GM21423 (cell line): Measurements from ENCODE around the gene LCOR.

Experiments
- ATAC-seq: cut with Tn5 transposase; IDR thresholded peaks from one replicate; pipeline ENCODE4 v1.9.1; 2021; ENCODE audit warnings: mild to moderate bottlenecking, moderate library complexity; ENCODE audit not compliant: unreplicated experiment

Gene LCOR

DNA sequence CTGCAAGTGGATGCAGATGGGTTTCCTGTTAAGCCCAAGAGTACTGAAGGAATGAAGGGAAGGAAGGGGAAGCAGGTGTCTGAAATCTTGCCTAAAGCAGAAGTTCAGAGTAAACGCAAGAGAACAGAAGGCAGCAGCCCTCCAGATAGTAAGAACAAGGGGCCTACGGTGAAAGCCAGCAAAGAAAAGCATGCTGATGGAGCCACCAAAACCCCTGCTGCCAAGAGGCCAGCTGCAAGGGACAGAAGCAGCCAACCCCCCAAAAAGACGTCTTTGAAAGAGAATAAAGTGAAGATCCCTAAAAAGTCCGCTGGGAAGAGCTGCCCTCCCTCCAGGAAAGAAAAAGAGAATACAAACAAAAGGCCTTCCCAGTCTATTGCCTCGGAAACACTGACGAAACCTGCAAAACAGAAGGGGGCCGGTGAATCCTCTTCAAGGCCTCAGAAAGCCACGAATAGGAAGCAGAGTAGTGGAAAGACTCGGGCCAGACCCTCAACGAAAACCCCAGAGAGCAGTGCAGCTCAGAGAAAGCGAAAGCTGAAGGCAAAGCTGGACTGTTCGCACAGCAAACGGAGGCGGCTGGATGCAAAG, 152.5 kb downstream of the LCOR start:
- peak; percentile 76 for ATAC-seq

DNA sequence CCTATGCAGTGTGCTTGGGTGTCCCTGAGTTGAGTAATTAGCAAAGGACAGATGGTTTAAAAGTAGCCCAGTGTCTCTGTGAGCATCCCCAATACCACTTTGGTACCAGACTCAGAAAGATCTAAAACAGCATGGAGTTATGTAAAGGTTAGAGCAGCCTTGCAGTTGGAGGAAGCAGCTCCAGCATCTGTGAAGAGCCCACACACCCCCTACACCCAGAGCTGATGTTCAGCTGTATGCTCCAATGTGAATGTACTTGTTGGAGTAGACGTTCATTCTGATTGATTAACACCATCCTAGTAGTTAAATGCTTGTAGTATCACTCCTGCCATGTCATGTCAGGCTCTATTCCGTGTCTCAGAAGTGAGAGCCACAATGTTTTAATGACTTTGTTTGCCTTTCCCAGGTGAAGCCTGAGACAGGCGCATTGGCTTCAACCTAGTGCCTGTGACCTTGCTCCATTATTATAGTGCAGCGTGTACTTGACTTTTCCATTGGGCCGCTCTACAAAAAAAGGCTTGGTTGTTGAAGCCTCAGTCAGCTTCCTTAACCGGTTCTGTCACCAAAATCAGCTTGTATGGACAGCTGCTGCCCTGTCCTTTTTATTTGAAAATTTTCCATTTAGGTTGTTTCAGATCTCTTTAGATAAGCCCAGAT, 154.2 kb downstream of the LCOR start:
- no peak for ATAC-seq

DNA sequence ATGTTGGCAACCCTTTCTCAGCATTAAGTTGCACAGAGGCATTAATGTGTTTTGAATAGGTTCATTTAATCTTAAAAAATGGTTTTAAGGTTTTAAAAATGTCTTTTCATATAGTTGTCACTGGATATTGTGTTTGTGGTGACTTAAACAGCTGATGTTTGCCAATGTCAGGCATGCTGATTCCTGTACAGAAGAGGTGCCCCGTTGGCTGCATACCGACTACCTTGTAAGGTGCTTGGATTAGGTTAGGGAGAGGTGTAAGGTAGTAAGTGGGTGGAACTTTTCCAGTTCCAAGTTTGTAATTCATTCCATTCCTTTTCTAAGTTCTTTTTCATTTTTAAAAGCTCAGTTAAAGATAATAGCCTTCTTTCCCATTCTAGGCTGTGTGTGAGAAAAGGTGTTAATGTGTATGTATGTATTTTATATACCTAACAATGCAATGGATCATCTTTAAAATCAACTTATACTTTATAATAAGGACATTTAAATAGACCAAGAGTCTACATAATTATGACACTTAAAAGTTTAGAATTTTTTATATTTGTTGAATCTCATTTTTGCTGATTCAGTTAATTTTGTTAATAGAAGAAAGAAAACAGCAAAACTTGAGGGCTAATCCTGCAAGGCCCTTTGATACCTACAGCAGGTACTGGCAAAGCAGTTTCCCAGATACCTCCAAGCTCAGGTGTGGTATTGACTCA, 155.2 kb downstream of the LCOR start:
- ATAC-seq = no peak

DNA sequence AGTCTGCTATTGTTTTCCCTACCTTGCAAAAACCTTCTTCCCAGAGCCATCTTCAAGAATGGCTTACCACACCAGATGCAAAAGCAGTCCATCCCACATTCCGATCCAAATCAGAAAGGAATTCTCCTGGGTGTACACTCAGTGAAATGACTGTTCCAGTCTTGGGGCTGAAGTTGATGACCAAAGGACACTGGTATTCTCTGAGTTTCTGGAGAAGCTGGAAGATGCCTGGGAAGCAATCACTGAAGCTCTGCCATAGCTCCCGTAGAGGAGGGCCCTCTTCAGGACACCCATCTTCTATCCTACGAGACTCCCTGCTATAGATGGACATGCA, 155.7 kb downstream of the LCOR start:
- ATAC-seq = no peak

DNA sequence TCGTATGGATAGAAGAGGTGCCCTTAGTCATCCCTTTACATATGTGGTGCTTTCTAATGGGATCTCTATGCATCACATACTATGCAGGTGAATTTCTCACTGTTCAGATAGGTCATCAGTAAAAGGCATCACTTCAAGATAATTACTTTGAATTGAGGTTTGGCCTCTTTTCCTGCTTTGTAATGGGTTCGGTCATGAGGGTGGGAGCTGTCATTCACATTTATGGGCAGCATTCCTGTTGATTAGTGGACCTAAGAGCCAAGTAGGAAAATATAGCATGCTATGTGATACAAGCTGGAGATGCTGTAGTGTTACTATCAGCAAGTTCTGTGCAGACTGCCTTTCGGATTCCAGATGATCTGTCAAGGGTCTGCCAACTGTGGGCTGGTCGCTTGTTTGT, 156.3 kb downstream of the LCOR start:
- no peak for ATAC-seq

DNA sequence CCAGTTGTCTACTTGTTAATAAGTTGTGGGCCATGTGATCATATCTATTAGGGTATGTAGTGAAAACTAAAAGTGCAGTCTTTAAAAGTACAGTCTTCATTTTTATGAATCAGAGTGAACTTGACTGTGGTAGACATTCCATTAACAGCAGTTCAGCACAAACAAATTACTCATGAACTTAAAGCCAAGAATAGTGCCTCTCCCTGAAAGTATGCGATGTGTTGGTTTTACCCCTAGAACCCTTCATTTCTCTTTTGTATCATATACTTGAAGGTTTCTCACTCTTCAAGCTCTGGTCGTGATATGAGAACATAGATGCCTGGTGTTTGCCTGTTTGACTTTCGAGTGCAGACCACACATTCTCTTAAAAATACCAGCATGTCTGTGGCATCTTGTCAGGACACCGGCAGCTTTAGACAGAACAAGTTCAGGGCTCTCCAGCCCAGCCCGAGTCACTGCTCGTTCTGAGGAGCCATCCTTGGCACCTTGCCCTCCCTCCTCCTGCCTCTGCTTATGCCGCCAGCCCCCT, 159.3 kb downstream of the LCOR start:
- ATAC-seq = no peak

DNA sequence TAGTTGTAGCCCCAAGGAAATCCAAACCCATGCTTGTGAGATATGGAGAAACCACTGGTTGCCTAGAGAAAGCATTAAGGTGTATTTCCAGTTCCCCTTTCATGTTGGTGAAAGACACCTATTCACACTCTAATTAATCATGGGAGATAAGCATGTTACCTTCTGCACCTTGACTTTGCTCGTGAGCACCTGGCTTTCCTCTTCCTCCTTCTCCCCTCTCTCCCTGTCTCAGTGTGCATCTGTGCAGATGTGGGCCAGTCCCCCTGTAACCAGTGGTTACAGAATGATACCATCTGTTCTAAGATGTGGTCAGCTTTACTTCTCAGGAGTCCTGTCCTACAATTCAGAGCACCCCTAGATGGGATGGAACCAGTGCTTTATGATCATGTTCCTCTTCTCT, 160.6 kb downstream of the LCOR start:
- ATAC-seq = peak; percentile 66

DNA sequence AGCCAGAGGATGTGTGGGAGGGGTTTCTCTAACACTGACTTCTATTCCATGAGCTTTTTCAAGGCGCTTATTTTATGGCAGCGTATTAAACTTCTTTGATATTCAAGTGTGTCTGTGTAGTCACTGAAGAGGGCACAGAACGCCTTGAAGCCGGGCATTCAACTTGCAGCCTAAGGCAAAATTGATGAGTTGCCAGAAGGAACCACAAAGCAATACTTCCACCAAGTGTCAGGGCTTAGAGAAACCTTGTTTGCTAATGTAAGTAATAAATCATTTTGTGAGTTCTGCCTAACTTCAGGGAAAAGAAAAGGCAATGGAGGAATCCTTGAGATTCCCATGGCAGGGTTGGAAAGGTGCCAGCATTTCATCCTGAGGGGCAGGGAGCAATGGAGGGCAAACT, 163.8 kb downstream of the LCOR start:
- no peak for ATAC-seq

DNA sequence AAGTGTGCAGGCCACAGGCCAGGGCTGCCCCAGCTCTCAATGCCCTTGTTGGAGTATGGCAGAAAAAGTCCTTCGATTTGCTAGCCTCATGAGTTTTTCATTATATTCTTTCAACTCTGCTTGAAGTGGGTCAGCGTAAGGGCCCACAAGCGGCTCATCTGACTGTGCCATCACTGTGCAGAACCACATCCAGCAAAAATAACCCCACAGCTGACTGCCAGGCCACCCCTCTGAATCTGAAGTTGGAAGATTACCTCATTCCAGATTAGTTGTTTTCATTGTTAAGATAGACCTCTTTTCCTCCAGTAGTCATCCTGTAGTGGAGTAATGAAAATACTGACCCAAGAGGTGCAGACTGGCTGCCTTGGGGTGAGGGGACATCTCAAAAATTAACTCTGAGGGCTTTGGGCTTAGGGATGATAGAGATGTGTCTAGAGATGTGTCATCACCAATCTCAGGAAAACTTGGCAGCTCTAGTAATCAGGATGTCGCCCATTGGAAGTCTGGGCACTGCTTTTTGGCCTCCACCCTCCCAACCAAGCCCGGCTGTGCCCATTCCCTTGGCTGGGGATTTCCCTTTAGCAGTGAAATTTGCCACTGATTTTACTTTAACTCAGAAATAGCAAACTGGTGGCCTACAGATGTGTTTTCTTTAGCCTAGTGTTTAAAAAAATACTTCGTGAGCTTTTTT, 164.3 kb downstream of the LCOR start:
- ATAC-seq = no peak

DNA sequence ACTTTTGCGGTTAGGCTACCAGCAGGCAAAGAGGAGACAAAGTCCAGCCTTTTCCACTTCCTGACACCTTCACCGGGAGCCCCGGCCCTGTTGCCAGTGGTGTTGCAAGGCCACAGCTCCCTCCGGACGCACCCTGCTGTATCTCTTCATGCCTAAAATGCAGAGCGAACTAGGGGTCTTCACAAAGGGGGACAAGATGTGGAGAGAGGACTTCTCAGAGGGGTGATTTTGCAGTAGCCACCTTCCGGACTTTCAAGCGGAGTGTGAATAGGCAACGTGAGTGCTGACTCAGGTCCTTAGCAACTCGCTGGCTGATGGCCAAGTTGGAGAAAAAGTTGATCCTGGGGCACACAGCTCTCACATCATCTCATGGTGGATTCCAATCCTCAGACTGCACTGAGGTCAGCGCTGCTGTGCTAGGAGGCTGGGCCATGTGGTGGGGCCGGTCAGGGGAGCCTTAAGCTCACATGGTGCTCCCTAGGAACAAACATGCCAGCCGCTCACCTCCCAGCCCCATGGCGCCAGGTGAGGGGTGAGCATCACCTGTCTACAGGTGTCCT, 166.3 kb downstream of the LCOR start:
- no peak for ATAC-seq

DNA sequence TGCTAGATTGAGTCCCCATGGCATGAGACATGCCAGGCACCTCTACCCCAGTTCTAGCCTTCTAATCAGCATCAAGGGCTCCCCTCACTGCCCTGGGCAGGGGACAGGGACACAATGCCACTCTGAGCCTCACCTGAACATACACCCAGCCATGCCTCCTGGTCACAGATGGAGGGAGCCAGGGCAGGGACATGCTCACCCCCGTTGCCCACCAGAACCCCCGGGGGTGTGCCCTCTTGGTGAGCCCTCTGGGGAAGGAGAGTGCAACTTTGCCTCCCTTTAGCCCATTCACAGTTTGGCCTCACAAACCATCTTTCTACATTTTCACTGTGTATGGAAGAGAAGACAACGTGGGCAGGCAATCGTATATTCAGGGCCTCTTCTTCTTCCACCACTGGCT, 167.2 kb downstream of the LCOR start:
- no peak for ATAC-seq

DNA sequence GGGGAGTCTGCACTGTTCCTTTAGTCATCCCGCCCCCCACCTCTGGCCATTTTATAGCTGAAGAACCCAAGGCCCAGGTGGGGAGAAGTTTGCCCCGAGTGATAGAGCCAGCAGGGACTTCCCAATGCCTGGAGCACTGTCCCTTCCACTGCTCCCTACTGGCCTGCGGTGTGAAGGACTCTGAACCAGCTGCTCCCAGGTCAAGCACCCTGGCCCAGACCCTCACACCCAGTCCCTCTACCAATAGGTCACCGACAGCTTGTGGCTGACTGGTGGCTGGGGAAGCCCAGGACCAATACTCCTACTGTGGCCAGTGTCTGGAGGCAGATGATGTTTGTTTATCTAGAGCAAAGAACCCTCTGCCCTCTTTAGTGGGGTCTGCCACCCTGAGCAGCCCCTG, 167.9 kb downstream of the LCOR start:
- ATAC-seq = no peak

DNA sequence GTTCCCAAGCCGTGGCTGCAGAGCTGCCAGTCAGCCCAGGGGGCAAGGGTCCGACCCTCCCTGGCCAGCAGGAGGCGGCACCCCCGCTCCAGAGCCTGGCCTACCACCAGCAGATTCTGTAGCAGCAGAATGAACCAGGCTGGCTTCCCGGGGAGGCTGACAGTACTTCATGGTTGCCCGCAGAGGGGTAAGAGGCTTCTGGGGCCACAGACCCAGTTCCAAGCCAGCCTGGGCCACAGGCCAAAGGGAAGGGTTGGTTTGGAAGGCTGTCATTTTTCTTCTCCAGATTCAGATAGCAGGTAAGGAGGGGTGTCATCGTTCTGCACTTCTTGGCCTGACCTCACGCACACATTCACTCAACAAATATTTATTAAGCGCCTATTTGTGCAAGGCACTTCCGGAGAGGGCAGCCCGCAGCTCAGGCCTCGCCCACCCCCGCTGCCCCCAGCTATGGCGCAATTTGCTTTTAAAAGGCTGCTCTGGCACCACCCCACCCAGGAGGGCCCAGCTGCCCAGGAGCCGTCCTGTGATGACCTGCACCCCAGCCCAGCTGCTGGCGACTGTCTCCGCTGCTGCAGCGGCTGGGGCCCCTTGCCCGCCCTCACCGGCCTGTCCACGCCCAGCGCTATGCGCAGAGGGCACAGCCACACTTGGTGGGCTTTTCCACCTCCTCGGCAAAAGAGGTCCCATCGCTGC, 168.5 kb downstream of the LCOR start:
- ATAC-seq = no peak

DNA sequence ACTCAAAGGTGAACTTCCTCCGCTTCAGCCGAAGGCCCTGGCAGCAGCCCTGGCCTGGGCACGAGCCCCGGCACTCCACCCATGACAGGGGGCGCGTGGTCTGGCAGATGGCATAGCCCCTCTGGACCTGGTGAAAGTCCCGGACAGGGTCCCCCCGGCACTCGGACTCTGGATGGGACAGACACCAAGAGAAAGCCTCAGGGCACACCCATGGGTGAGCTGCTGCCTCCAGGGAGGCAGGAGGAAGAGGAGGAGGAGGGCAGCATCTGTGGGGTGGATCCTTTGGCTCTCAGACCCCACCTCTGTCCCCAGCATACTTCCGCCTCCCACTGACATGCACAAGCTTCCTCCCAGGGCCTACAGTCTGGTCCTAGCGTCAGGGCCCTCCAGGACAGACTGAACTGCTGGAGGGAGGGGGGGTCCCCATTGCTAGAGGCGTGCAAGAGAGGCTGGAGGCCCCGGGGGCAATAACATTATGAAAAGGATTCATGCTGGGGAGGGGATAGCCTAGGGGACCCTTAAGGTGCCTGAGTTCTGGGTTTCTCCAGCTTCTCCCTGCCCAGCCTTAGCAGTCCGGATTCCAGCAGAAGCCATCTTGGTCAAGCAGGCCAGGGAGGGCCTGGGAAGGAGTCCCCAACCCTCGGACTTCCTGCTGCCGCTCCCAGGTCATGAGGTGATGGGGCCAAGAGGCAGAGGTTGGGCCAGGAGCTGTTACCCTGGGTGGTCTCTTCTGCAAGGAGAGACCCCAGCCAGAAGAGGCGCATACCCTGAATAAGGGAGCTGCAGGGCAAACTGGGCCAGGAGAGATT, 169.3 kb downstream of the LCOR start:
- no peak for ATAC-seq

DNA sequence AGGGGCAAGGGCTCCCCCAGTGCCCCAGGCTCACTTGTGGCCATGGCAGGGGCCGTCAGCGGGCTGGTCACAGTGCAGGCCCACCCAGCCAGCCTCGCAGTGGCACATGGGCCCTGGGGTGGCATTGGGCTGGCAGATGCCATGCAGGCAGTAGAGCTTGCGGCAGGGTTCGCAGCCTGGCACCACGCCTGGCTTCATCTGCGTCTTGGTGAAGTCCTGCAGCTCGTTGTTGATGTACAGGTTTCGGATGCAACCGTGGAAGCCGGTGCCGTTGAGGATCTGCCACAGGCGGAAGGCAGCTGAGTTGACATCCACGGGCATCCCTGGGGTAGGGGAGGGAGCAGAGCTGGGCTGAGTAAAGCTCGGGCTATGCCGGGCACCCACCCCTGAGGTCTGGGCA, 170.6 kb downstream of the LCOR start:
- ATAC-seq = no peak

DNA sequence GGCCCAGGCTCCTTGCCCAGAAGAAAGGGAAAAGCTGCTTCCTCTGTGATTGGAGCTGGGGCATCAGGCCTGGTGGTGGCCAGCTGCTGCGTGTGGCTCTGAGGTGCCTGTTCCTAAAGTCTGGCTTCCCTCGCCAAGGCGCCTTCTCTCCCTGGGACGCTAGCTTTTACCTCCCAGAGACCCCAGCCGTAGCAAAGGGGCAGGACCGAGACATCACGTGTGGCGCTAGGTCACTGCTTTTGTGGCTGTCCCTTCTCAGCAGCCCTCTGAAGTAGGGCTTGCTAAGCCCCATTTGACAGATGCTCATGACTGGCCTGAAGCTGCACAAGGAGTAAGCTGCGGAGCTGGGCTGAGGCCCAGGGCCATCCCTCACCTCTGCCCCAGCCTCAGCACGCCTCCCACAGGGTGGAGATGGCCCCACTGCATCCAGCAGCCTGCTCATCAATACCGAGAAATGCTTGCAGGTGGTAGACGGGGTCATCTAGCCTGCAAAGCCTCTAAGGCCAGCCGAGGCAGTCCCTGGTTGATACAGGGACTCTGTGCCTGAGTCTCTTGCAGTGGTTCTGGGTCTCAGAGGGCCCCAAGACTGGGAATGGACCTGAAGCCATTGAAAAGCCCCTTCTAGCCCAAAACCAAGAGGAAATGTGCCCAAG, 171.2 kb downstream of the LCOR start:
- no peak for ATAC-seq

DNA sequence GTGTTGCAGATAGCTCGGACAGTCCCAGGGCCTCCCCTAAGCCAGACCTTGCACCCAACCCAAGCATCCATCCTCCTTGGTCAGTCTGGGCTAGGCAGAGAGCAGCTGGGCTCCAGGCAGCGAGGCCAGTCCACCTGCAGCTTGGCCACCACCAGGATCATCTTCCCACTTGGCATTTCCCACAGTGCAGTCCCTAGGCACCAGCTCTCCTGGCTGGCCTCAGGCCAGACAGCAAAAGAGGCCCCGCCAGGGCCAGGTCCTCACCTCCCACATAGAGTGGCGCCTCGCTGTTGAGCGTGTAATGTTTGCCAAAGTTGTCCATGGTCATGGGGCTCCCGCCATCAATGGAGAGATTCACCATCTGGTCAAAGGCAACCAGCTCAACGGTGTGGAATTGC, 171.7 kb downstream of the LCOR start:
- ATAC-seq = no peak

DNA sequence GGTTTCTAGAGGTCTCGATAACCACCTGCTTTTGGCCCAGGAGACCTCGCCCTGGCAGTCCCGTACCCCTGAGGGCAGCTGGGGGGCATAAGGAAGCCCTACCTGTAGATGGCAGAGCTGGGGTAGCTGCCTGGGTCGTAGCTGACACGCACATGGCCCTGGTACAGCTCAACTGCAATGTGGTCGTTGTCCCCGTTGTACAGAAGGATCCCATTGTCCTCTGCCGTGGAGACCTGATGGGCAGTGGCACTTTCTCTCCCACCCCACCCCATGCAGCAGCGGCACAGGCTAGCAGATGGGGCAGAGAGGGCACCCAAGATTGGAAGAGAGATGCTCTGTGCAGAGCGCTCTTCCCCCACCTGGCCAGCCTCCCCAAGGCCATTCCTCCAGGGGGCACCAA, 172.5 kb downstream of the LCOR start:
- no peak for ATAC-seq

DNA sequence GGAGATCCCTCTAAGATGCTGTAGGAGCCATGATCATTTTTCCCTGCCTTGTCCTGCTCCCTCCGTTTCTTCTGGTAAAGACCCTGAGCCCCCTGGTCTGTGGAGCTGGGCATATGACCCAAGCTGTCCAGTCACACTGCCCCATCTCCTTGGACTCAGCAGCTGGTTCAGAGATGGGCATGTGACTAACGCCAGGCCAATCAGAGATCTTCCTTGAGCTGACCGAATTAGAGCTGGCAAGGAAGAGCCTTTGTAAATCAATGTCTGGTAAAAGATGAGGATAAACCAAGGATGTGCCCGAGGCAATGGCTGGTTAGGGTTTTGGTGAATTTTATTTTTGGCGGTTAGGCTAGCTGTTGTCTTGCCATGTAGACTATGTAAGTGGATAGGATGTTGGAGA, 173.3 kb downstream of the LCOR start:
- ATAC-seq = no peak

DNA sequence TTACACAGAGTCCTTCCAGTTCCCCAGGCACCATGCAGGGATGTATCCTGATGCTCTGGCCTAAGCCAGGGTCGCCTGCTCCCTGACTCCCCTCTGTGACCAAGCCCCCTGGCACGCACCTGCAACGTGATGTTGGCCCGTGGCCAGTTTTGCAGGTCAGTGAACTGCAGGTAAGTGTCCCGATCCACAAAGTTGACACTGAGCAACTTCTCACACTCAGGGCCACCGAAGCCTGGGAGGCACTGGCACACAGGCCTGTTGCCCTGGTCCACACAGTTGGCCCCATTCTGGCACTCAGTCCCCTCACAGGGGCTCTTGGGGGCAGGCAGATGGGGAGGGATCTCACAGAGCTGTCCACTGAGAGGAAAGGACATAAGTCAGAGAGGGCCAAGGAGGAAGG, 174.3 kb downstream of the LCOR start:
- no peak for ATAC-seq
